T47D (cell line): Measurements from ENCODE around the gene SHISA5.

Source experiments
- DNase-seq, 2 experiments: peaks; one replicate each; pipeline versions ENCODE4 v3.0.0 to v3.0.0-alpha.2; 2011 to 2012; ENCODE audit warnings: low read depth in 1 of 2, low spot score in 1 of 2
- JUND ChIP-seq: IDR thresholded peaks from 2 replicates; pipeline ENCODE4 v1.6.1; 2012; ENCODE audit warnings: low read depth
- in situ Hi-C: cut with HindIII; loops from 2 replicates; pipeline ENCODE4 v1.10.0; 2016; ENCODE audit warnings: low sequenced_read_pairs, low pct_unique_long_range_greater_than_20kb

Gene SHISA5

GRCh38 chr3:48435774-48436476 is 68.0 kb downstream of the SHISA5 start:
- peak in 1 of 2 experiments; percentile 83 for DNase-seq
- in situ Hi-C loops, result no loop called here
- no peak for TF ChIP-seq JUND

GRCh38 chr3:48435223-48435595 is 68.8 kb downstream of the SHISA5 start:
- in situ Hi-C loops, result no loop called here
- TF ChIP-seq JUND, result no peak
- DNase-seq, result no peak

GRCh38 chr3:48434591-48435222 is 69.3 kb downstream of the SHISA5 start:
- in situ Hi-C loops, result no loop called here
- no peak for TF ChIP-seq JUND
- DNase-seq, result no peak

DNA sequence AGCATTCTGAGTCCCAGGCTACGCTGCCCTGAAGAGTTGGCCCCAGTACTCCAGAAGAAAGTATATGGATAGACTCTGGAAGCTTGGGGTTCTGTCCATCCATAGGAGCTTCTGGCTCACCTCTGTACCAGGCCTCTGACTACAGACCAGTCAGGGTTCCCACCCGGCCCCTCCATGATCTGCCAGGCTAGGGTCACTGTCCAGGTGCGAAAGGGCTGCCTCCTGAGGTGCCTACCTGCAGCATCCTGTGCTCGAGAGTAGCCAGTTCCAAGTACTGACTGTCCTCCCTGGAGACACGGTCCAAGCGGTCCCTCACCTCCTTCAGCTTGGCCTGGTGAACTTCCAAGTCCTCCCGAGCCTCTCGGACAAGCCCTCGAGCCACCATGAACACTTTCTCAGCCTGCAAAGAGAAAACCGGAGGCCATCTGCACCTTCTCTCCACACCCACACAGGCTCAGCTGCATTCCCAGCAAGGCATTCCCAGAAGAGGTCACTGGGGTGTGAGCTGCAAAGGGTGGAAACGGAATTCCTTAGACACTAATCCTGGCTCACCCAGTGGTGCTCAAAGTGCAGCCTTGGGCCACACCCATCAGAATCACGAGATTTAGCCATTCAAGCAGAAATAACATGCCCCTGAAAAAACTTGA is 70.4 kb downstream of the SHISA5 start:
- DNase-seq, result peak in 1 of 2 experiments; percentile 73
- no peak for TF ChIP-seq JUND
- in situ Hi-C loops, result no loop called here

DNA sequence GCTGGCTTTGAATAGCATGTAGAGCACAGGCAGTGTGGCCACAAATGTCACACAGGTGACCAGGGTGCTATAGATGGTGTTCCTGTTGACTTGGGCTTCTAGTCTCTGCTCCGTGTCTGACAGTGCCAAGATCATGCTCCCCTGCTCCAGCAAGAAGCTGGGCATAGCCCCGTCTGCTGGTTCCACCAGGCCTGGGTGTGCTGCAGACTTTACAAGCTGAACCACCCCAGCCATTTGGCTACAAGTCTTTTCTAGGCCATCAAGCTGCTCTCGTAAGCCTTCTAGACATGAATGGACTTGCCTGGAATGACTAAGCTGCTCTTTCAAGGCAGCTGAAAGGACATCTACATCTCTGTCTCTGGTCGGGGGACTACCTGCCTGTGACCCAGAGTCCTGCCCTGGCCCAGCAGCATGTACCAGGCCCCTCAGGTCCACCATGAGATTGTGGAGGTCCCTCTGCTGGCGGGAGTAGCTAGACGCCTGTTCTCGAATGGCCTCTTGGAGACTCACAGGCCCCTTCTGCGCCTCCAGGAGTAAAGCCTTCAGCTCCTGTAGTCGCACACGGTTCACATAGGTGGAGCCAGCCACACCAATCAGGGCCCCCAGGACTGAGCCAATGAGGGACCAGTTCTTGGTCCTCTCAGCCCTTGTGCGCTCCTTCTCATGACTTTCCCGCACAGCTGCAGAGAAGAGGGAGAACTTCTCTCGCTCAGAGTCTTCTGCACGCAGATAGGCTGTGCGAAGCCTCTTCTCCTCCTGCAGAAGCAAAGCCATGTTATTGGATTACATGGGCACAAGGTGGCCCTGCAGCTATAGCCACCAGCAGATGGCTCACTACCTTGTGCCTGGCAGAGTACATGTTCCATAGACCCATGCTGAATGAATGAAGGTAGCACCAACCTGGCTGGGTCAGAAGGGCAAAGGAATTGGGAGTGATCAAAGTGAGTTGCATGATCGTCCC is 71.3 kb downstream of the SHISA5 start:
- in situ Hi-C loops, result no loop called here
- no peak for TF ChIP-seq JUND
- DNase-seq, result peak in 1 of 2 experiments; percentile 39

- TF ChIP-seq JUND, result no peak
- DNase-seq, result no peak
- in situ Hi-C loops, result no loop called here
These were observed 72.5 kb downstream of the SHISA5 start for GRCh38 chr3:48431224-48432029.

GRCh38 chr3:48430708-48431101 is 73.3 kb downstream of the SHISA5 start:
- TF ChIP-seq JUND, result no peak
- in situ Hi-C loops, result no loop called here
- DNase-seq, result no peak

- in situ Hi-C loops, result no loop called here
- no peak for TF ChIP-seq JUND
- DNase-seq, result peak; percentile 73 to 90
These were observed 73.8 kb downstream of the SHISA5 start, which contains the start of gene PLXNB1 for GRCh38 chr3:48429960-48430707. Gene PLXNB1 (minus strand): TSS chr3:48430086. CDS start chr3:48424611, 5,475 bp downstream.

- peak; percentile 71 to 89 for DNase-seq
- no peak for TF ChIP-seq JUND
These were observed 74.5 kb downstream of the SHISA5 start for GRCh38 chr3:48429317-48429959.

DNA sequence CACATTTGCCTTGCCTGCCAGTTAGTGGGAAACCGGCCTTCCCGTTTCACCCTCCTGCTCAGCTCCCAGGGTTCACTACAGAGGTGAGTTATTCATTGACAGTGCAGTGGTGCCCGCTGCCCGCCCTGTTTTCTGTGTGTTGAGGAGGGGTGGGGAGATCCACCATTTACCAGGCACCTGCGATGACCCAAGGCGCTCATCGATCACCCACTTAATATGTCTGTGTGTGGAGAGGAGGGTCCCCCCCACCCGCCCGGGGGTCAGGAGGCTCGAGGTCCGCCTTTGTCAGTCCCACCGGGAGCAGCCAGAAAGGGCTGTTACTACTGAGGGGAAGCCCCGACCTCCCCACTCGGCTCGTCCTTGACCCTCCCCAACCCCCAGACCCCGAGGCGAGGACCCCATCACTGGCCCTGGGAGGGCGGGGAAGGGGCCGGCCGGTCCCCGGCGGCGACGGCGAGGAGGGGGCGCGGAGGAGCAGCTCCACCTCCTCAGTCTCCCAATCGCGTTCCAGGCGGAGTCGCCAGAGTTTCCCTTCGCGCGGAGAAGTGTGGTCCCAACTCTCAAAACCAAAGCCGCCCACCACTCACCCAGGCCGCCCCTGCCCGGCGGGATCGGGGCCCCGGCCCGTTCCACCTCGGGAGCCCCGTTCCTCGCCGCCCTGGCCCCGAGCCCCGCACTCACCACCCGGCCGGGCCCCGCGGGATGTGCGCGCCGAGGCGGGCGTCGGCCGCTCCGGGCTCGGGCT is 75.2 kb downstream of the SHISA5 start:
- TF ChIP-seq JUND, result no peak
- in situ Hi-C loops, result no loop called here
- no peak for DNase-seq

More at GRCh38 chr3:48429317-48429959, 74.5 kb downstream of the SHISA5 start:
- in situ Hi-C loops, result no loop called here
